Heart left ventricle (tissue), 16 donors: ENCODE results near the gene IL23R. TPM values are rescaled to one million over a fixed set of nuclear protein-coding genes. Genes with fewer than 3 reads are reported as not detected.

Experiments
- ATAC-seq, 4 donors: fragments of 200-7000 bp; cut with Tn5 transposase; one replicate each; pipeline ENCODE4 v1.9.1; 2020 to 2022; ENCODE audit warnings: moderate library complexity in 4 of 4, mild to moderate bottlenecking in 3 of 4, moderate number of reproducible peaks in 1 of 4
- DNase-seq, 5 donors: peaks; one replicate each; pipeline ENCODE4 v3.0.0-alpha.2; 2020
- H3K27ac ChIP-seq, 12 donors: fragments of 200-600 bp; sonication (generic) in 4 of 12; one replicate each; pipeline versions ENCODE4 v1.5.0 to v1.8.0; 2016 to 2022; ENCODE audit warnings: mild to moderate bottlenecking in 2 of 12
- H3K27me3 ChIP-seq, 9 donors: fragments of 200-600 bp; sonication (generic) in 2 of 9; one replicate each; pipeline versions ENCODE4 v1.5.1 to v1.8.0; 2016 to 2022; ENCODE audit warnings: mild to moderate bottlenecking in 3 of 9
- H3K36me3 ChIP-seq, 9 donors: fragments of 200-600 bp; sonication (generic) in 2 of 9; one replicate each; pipeline versions ENCODE4 v1.5.0 to v1.8.0; 2018 to 2022; ENCODE audit warnings: mild to moderate bottlenecking in 2 of 9
- H3K4me1 ChIP-seq, 12 donors: fragments of 200-600 bp; sonication (generic) in 4 of 12; one replicate each; pipeline versions ENCODE4 v1.5.0 to v1.8.0; 2016 to 2022; ENCODE audit warnings: mild to moderate bottlenecking in 3 of 12
- H3K4me3 ChIP-seq, 12 donors: fragments of 200-600 bp; sonication (generic) in 4 of 12; one replicate each; pipeline versions ENCODE4 v1.5.0 to v1.8.0; 2017 to 2022; ENCODE audit warnings: mild to moderate bottlenecking in 9 of 12, moderate library complexity in 4 of 12
- H3K9me3 ChIP-seq, 12 donors: fragments of 200-600 bp; sonication (generic) in 4 of 12; one replicate each; pipeline versions ENCODE4 v1.5.0 to v1.8.0; 2016 to 2022; ENCODE audit warnings: mild to moderate bottlenecking in 1 of 12
- CTCF ChIP-seq, 12 donors: fragments of 200-600 bp; sonication (generic) in 4 of 12; IDR thresholded peaks; one replicate each; pipeline versions ENCODE4 v1.5.0 to v1.8.0; 2018 to 2022; ENCODE audit warnings: antibody characterized with exemption in 12 of 12, mild to moderate bottlenecking in 5 of 12
- POLR2A ChIP-seq, 2 donors: fragments of 450-650 bp; IDR thresholded peaks; one replicate each; pipeline ENCODE4 v1.6.1; 2017; ENCODE audit warnings: antibody characterized with exemption in 2 of 2, mild to moderate bottlenecking in 2 of 2, moderate library complexity in 2 of 2
- WGBS, 4 donors: extraction: QIAGEN DNeasy Blood & Tissue Kit in 2 of 4; methylation state at CpG; one replicate each; pipeline versions ENCODE4 v1.1.5 to v1.1.7; 2013 to 2018; 5-methylcytosine and 5-hydroxymethylcytosine counted together
- intact Hi-C, 10 donors: fragments of 100-400 bp; cut with DNase I; formaldehyde crosslinking; loops; one replicate each; pipeline versions ENCODE4 v1.11.1 to v1.14.2; 2022
- polyA plus RNA-seq, 2 donors: library from polyadenylated mRNA; stranded (reverse); fragments of 200-250 nt; gene quantifications; one replicate each; pipeline ENCODE4 v1.2.3, GENCODE V29; 2013
- total RNA-seq, 9 donors: library from RNA; depleted of rRNA in 2 of 9; stranded (reverse); fragments of >200 nt in 2 of 9; fragmentation: NEBNext Ultra II Directional in 3 of 9; extraction: Animal tissue kit (Norgen Biotek cat#: 25700) in 3 of 9; gene quantifications; one replicate each; pipeline versions ENCODE4 v1.1.0 to v1.2.4, GENCODE V29; 2016 to 2023
- donor health status: ischemic (EF 13 %, LVEDD 7.1; RV severe dilation, severe dysfunction).
- donor health status: healthy with polysubstance abuse.
- donor health status: DM: no; HTN: yes; CAD: no.
- donor health status: DM: no; HTN: no; CAD: no.
- donor health status: ischemic (EF 25% LVEDD 6.9; RV normal size, moderate dysfunction).
- donor health status: ischemic (EF 25% LVEDD 5.7; RV mildly dilated, moderate dysfunction).
- donor health status: healthy.
- donor health status: DM: yes; HTN: yes; CAD: no.
- donor health status: ischemic (EF 35%, LVEDD 5.7; RV mildly dilated, moderate dysfunction).
- donor health status: nonischemic (EF 11% LVEDD 7.7; RV severe dilation, severe dysfunction).
- donor health status: DM: yes; HTN: yes; CAD: no.
- donor health status: PGD.
- donor health status: ischemic (EF 29% LVEDD 5.4; RV normal size, mild dysfunction).
- donor health status: nonischemic (EF 23%, LVEDD 6.1; RV moderate dilation, normal function).

Gene IL23R
- total and polyA plus RNA-seq, 11 donors = not detected

- Histone ChIP-seq H3K4me1 (peaks cover 0 to 4% (median 0%) of the 10 kb centered on the region in 12 donors), H3K27me3 (peaks cover 0 to 2% (median 0%) of the 10 kb centered on the region in 9 donors), H3K4me3 (no peak overlapping the region), H3K27ac (no peak overlapping the region), H3K9me3 (no peaks in the 10 kb centered on the region), H3K36me3 (no peaks in the 10 kb centered on the region)
- DNase-seq (no peak), ATAC-seq (no peak)
- no peak for TF ChIP-seq CTCF (IDR thresholded peaks at IDR 0.05)
- TF ChIP-seq POLR2A (IDR thresholded peaks at IDR 0.05) = no peak
- WGBS, 4 donors = 68 to 84% (median 73%) methylated on average over 1 of the region's 1 CpG
- intact Hi-C loops = loop anchor here in 5 of 10 donors (5.0 to 10.0 kb wide), 4 partner anchors 223 to 453 kb away; no protein-coding TSS in a partner anchor
Measured at GRCh38 chr1:67217938-67218337, 51.7 kb downstream of the IL23R start.

GRCh38 chr1:67224856-67225255 is 58.6 kb downstream of the IL23R start:
- no peak for ATAC-seq
- H3K36me3 ChIP-seq = no peaks in the 10 kb centered on the region
- H3K4me3 ChIP-seq = no peak overlapping the region
- H3K4me1 ChIP-seq = no peaks in the 10 kb centered on the region
- TF ChIP-seq CTCF (IDR thresholded peaks at IDR 0.05) (no peak), POLR2A (IDR thresholded peaks at IDR 0.05) (no peak)
- peaks cover 0 to 6% (median 0%) of the 10 kb centered on the region in 12 donors for H3K9me3 ChIP-seq
- 66 to 75% (median 73%) methylated on average over 2 of the region's 2 CpGs for WGBS, 4 donors
- no peak for DNase-seq
- intact Hi-C loops = no loop called here
- H3K27ac ChIP-seq = no peak overlapping the region
- peaks cover 0 to 5% (median 0%) of the 10 kb centered on the region in 9 donors for H3K27me3 ChIP-seq

GRCh38 chr1:67226688-67227087 is 60.4 kb downstream of the IL23R start:
- Histone ChIP-seq H3K4me3 (no peak overlapping the region), H3K9me3 (peaks cover 0 to 6% (median 0%) of the 10 kb centered on the region in 12 donors), H3K27ac (no peak overlapping the region), H3K27me3 (peaks cover 0 to 5% (median 0%) of the 10 kb centered on the region in 9 donors), H3K36me3 (no peaks in the 10 kb centered on the region), H3K4me1 (no peaks in the 10 kb centered on the region)
- ATAC-seq = no peak
- no peak for TF ChIP-seq CTCF (IDR thresholded peaks at IDR 0.05)
- no peak for TF ChIP-seq POLR2A (IDR thresholded peaks at IDR 0.05)
- intact Hi-C loops = no loop called here
- 90 to 95% (median 92%) methylated on average over 3 of the region's 3 CpGs for WGBS, 4 donors
- DNase-seq = no peak

GRCh38 chr1:67227196-67227595 is 60.9 kb downstream of the IL23R start:
- DNase-seq (no peak), ATAC-seq (no peak)
- H3K27me3 ChIP-seq = peaks cover 0 to 5% (median 0%) of the 10 kb centered on the region in 9 donors
- H3K9me3 ChIP-seq = peaks cover 0 to 6% (median 0%) of the 10 kb centered on the region in 12 donors
- no peak overlapping the region for H3K4me3 ChIP-seq
- no peaks in the 10 kb centered on the region for H3K4me1 ChIP-seq
- TF ChIP-seq POLR2A (IDR thresholded peaks at IDR 0.05) (no peak), CTCF (IDR thresholded peaks at IDR 0.05) (no peak)
- intact Hi-C loops = no loop called here
- whole genome bisulfite sequencing, 4 donors = 92 to 96% (median 93%) methylated on average over 1 of the region's 1 CpG
- H3K27ac ChIP-seq = no peak overlapping the region
- no peaks in the 10 kb centered on the region for H3K36me3 ChIP-seq
